HG02943 (cell line): ENCODE data around the gene FIG4.
"Not testable (repeated sequence)": the region's sequence is repeated elsewhere in the genome, so short reads cannot be mapped to it uniquely, and the experiment has no call there.

Source experiments
- ATAC-seq: cut with Tn5 transposase; IDR thresholded peaks from one replicate; pipeline ENCODE4 v1.9.1; 2021; ENCODE audit warnings: mild to moderate bottlenecking, low read depth, moderate library complexity; ENCODE audit not compliant: unreplicated experiment

FIG4 gene

DNA sequence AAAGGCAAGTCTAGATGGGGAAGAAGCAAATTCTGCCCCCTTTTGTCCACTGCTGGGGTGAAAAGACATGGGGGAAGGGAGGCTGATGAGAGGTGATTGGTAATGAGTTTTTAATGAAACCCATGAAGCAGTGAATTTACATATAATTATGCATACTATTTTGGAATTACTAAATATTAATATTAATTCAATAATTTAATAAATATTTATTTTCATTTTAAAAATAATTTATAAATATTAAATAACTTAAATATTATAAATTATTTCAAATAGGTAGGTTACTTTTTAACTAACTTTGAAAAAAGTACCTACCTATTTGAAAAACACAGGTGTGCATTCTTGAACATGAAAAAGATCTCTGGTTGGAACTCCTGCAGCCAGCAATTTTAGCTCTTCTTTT is 148.9 kb downstream of the FIG4 start:
- no peak for ATAC-seq

GRCh38 chr6:109840796-109841195 is 149.7 kb downstream of the FIG4 start:
- ATAC-seq: no peak

DNA sequence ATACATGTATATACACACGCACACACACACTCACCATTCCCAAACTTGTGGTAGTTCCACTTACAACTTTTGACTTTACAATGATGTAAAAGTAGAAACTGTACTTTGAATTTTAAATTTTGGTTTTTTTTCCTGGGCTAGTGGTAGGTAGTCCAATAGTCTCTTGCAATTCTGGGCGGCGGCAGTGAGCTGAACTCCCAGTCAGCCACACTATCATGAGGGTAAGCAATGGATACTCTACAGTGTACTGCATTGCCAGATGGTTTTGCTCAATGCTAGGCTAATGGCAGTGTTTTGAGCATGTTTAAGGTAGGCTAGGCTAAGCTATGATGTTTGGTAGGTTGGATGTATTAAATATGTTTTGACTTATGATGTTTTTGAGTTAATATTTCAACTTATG is 150.8 kb downstream of the FIG4 start:
- ATAC-seq: no peak

GRCh38 chr6:109852713-109853112 is 161.6 kb downstream of the FIG4 start:
- no peak for ATAC-seq

DNA sequence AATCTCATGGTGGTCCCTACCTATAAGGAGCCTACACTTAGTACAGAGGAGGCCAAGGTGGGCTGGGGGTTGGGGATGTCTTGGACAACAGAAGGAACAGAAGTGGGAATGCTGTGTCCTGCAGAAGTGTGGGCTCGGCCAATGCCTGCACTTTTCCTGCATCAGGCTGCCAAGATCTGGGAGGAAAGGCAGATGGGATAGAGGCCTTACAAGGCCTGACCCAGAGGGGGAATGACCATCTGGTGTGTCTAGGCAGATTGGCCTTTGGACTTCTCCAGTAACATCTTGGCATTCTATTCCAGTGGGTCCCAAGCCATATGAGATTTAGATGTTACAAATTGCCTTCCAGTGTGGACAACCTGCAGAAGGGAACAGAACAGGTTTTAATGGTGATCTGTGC is 162.3 kb downstream of the FIG4 start:
- no peak for ATAC-seq

DNA sequence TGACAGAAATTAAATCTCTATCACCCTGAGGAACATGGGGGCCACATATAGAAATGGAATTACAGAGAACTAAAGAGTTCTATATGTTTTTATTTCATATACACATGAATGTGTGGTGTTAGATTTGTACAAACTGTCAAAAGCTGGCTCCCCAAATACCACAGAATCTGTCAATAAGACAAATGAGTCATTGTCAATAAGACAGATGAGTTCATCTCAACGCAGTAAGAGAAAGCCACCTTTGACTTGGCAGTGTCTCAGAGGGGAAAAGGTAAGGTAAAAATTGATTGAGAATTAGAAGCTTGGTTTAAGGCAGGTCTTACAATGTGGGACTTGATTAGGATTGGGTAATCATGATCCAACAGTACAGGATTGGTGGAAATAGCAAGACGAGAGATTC is 162.9 kb downstream of the FIG4 start:
- no peak for ATAC-seq

GRCh38 chr6:109854541-109855308 is 163.6 kb downstream of the FIG4 start:
- ATAC-seq: no peak

GRCh38 chr6:109855476-109856040 is 164.5 kb downstream of the FIG4 start:
- not testable (repeated sequence) for ATAC-seq

DNA sequence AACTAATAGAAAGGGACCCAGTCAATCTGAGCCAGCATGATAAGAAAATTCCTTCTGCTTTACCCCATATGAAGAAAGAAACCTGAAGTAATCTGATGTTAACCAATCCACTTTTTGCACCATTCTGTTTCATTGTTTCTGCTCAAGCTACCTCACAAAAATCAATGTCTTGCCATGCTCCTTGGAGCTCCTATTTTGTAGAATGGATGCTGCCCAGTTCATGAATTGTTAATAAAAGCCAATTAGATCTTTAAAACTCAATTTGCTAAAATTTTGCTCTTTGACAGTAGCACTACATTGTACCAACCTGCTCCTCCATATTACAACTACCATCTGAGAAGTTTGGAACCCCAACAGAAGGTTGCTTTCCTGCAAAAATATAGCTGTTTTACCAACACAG is 170.8 kb downstream of the FIG4 start:
- ATAC-seq: no peak

- no peak for ATAC-seq
Measured at GRCh38 chr6:109864050-109864449, 173.0 kb downstream of the FIG4 start.

GRCh38 chr6:109865968-109866367 is 174.9 kb downstream of the FIG4 start:
- no peak for ATAC-seq

GRCh38 chr6:109867009-109867969 is 176.2 kb downstream of the FIG4 start:
- ATAC-seq: no peak

DNA sequence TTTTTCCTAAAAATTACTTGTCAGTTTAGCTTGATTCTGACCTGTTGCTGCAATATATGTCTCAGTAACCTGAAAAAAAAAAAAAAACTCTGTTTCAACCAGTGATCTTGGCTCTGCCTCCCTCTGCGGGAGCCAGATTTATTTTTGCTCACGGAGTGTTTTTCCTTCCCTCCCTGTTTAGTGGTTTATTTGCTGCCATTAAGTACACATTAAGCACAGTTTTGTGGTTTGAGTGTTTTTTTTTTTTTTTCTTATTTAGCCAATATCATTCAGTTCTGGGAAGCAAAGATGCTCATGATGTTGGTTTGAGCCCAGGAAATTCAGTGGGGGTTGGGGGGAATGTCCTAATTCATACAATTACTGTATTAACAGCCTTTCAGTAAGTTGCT is 176.9 kb downstream of the FIG4 start:
- ATAC-seq: no peak

GRCh38 chr6:109869398-109870088 is 178.4 kb downstream of the FIG4 start:
- not testable (repeated sequence) for ATAC-seq

GRCh38 chr6:109870089-109870410 is 179.0 kb downstream of the FIG4 start:
- no peak for ATAC-seq

DNA sequence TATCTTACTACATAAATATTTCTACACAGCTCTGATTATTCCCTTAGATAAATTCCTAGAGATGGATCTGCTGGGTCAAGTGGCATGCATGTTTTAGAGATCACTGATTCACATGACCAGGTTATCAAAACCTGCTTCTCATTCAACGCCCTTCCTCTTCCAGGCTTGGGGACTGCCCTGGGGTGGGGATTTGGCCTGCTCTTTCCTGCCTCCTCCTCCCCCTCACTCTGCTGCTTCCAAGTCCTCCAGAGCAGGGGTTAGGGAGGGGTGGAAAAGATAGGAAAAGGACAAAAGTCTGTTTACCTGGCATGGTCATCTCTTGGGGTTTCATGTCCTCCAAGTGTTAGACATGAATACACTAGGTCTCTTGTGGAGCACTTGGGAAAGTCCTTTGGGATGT is 181.5 kb downstream of the FIG4 start:
- no peak for ATAC-seq

DNA sequence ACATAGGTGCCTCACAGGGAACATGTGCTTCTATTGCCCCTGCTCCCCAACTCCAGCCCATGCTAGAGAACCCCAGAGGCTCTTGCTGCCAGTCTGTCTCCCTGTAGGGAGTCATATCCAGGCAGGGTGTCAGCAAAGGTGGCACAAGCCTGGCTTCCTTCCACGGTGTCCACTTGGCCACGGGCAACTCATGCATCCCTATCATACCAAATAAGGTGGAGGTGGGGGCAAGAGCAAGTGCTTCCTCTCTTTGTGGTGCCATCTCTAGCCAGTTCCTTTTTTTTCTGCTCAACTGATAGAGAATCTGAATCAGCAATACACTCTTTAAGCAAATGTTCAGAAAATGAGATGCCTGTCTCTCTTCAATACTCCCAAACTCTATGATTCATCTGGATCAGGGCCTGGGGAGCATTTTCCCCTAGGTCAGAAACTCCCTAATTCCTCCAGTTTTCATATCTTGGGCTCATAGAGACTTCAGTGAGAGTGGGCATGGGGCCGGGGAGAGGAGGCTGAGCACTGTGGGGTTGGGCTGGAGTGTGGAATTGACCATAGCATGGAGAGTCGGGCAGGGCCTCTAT is 182.0 kb downstream of the FIG4 start:
- ATAC-seq: no peak

DNA sequence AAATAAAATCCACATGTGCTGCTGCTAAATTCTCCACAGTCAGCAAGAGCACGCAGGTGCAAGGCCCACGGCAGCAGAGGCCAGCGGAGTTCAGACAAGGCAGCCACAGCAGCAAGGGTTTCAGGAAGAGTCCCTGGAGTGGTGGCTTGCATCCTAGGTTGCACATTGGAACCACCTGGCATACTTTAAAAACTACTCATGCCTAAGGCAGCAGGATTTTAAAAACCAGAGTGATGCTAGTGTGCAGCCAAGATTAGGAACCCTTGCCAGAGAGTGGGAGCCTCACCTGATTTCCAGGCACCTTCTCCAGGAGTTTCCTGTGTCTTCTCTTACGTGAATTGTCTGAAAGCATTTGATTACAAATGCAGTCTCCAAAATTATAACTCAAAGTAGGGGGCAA is 183.0 kb downstream of the FIG4 start:
- no peak for ATAC-seq

DNA sequence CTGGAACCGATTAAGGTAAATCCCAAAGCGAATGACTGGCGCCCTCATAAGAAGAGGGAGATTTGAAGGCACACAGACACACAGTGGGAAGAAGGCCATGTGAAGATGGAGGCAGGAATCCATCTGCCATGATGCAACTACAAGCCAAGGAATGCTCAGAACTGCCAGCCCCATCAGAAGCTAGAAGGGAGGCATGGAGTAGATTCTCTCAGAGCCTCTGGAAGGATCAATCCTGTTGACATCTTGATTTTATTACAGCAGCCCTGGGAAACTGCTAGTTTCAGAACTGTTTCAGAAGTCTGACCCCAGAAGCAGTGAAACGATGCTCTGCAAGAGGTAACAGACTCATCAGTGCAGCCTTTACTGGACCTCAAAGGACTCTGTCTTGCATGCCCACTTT is 183.5 kb downstream of the FIG4 start:
- no peak for ATAC-seq
